HCT116 (cell line): ENCODE data around the gene CDHR3. TPM values are rescaled to one million over a fixed set of nuclear protein-coding genes. Genes with fewer than 3 reads are reported as not detected.

Experiments
- ATAC-seq: fragments of 200-7000 bp; cut with Tn5 transposase; 2 replicates; pipeline ENCODE4 v1.9.1; 2020; ENCODE audit warnings: mild to moderate bottlenecking, moderate library complexity
- BruUV-seq: library from RNA; stranded (reverse); fragments of 400-500 nt; replicated peaks from 2 replicates; lab custom pipeline; 2021; lab: Mats Ljungman, UMichigan
- CTCF ChIA-PET: fragments of 300-600 bp; sonication (Branson Sonifier 250); formaldehyde crosslinking; loops from one replicate; lab custom pipeline; 2021; ENCODE audit warnings: antibody characterized with exemption; lab: Charles Lee
- POLR2A ChIA-PET: fragments of 300-600, 350-600 bp; sonication (Branson Sonifier 250); formaldehyde crosslinking; loops from one replicate; lab custom pipeline; 2021; ENCODE audit warnings: antibody characterized with exemption; lab: Charles Lee
- RAD21 ChIA-PET, 2 experiments: fragments of 300-600 bp; sonication (Branson Sonifier 250); formaldehyde crosslinking; loops; one replicate each; lab custom pipeline; 2023; ENCODE audit warnings: low total read pairs in 2 of 2; ENCODE audit not compliant: uncharacterized antibody in 2 of 2, unreplicated experiment in 2 of 2, low non-redundant PET in 1 of 2; lab: Charles Lee
- DNase-seq: peaks from one replicate; pipeline ENCODE4 v3.0.0-alpha.2; 2010; ENCODE audit warnings: low read depth, low spot score
- H2AFZ ChIP-seq: fragments of 200-600 bp; shearing (Covaris generic), sonication (generic); 2 replicates; pipeline ENCODE4 v1.6.1; 2017; ENCODE audit warnings: low read depth, mixed run types, mixed read lengths, antibody characterized with exemption, low read length; ENCODE audit not compliant: poor library complexity, severe bottlenecking
- H3K27ac ChIP-seq: 2 replicates; pipeline ENCODE4 v1.5.1; 2012; ENCODE audit warnings: low read depth, low read length
- H3K27me3 ChIP-seq: fragments of 200-600 bp; sonication (generic); 2 replicates; pipeline ENCODE4 v1.6.1; 2016; ENCODE audit warnings: mixed run types, low read length, mixed read lengths; ENCODE audit not compliant: insufficient read depth
- H3K36me3 ChIP-seq, 2 experiments: fragments of 200-500 bp in 1 of 2; fragments of 200-600 bp in 1 of 2; sonication (Bioruptor generic) in 1 of 2; sonication (generic) in 1 of 2; 2 replicates each; pipeline versions ENCODE4 v1.5.1 to v1.6.1; 2014 to 2016; ENCODE audit warnings: low read length in 2 of 2, inconsistent platforms in 1 of 2, mixed read lengths in 1 of 2, mixed run types in 1 of 2; ENCODE audit not compliant: insufficient read depth in 2 of 2, control insufficient read depth in 1 of 2
- H3K4me1 ChIP-seq, 2 experiments: fragments of 200-600 bp in 1 of 2; sonication (generic) in 1 of 2; 2 replicates each; pipeline versions ENCODE4 v1.5.1 to v1.6.1; 2012 to 2017; ENCODE audit warnings: low read length in 2 of 2, inconsistent platforms in 1 of 2, mild to moderate bottlenecking in 1 of 2, mixed read lengths in 1 of 2, mixed run types in 1 of 2, moderate library complexity in 1 of 2; ENCODE audit not compliant: insufficient read depth in 2 of 2, control insufficient read depth in 1 of 2
- H3K4me2 ChIP-seq: fragments of 200-600 bp; sonication (generic); 2 replicates; pipeline ENCODE4 v1.6.1; 2017; ENCODE audit warnings: mixed run types, low read length, mixed read lengths
- H3K4me3 ChIP-seq, 2 experiments: fragments of 200-600 bp in 1 of 2; sonication (generic) in 1 of 2; replicated peaks in 1 of 2; 2 replicates each; pipeline ENCODE4 v1.5.1; 2011 to 2016; ENCODE audit warnings: low read length in 2 of 2, control low read depth in 1 of 2, low read depth in 1 of 2, mild to moderate bottlenecking in 1 of 2, mixed read lengths in 1 of 2, mixed run types in 1 of 2
- H3K79me2 ChIP-seq: fragments of 200-600 bp; sonication (generic); 2 replicates; pipeline ENCODE4 v1.6.1; 2017; ENCODE audit warnings: mild to moderate bottlenecking, mixed run types, low read length, moderate library complexity, mixed read lengths; ENCODE audit not compliant: insufficient read depth
- H3K9ac ChIP-seq: fragments of 200-600 bp; sonication (generic); 2 replicates; pipeline ENCODE4 v1.6.1; 2016; ENCODE audit warnings: low read length, mixed read lengths
- H3K9me2 ChIP-seq: fragments of 200-600 bp; sonication (generic), shearing (Covaris generic); 2 replicates; pipeline ENCODE4 v1.6.1; 2017; ENCODE audit warnings: mixed run types, mild to moderate bottlenecking, moderate library complexity; ENCODE audit not compliant: insufficient read depth
- H3K9me3 ChIP-seq, 2 experiments: fragments of 200-500 bp in 1 of 2; fragments of 200-600 bp in 1 of 2; sonication (Bioruptor generic) in 1 of 2; sonication (generic) in 1 of 2; 2 replicates each; pipeline ENCODE4 v1.6.1; 2014 to 2017; ENCODE audit warnings: low read length in 2 of 2, mixed read lengths in 2 of 2, inconsistent platforms in 1 of 2, low read depth in 1 of 2, mild to moderate bottlenecking in 1 of 2, mixed run types in 1 of 2, moderate library complexity in 1 of 2; ENCODE audit not compliant: control insufficient read depth in 1 of 2, insufficient read depth in 1 of 2
- H4K20me1 ChIP-seq: fragments of 200-600 bp; sonication (generic), shearing (Covaris generic); 2 replicates; pipeline ENCODE4 v1.6.1; 2017; ENCODE audit warnings: mixed run types, mild to moderate bottlenecking, moderate library complexity; ENCODE audit not compliant: insufficient read depth
- CEBPB ChIP-seq: IDR thresholded peaks from 2 replicates; pipeline ENCODE4 v1.6.1; 2012; ENCODE audit warnings: low read depth
- EGR1 ChIP-seq: IDR thresholded peaks from 2 replicates; pipeline ENCODE4 v1.6.1; 2012; ENCODE audit warnings: low read depth
- FOSL1 ChIP-seq: IDR thresholded peaks from 2 replicates; pipeline ENCODE4 v1.6.1; 2012; ENCODE audit warnings: low read depth
- JUND ChIP-seq: IDR thresholded peaks from 2 replicates; pipeline ENCODE4 v1.6.1; 2012
- POLR2A ChIP-seq: IDR thresholded peaks from 2 replicates; pipeline ENCODE4 v1.7.0; 2011; ENCODE audit warnings: borderline replicate concordance; ENCODE audit not compliant: insufficient read depth, insufficient read length; ENCODE audit errors: extremely low read depth
- POLR2AphosphoS5 ChIP-seq: IDR thresholded peaks from 2 replicates; pipeline ENCODE4 v1.6.1; 2011; ENCODE audit warnings: mild to moderate bottlenecking, low read depth, low read length, moderate library complexity
- RAD21 ChIP-seq: IDR thresholded peaks from 2 replicates; pipeline ENCODE4 v1.6.1; 2012; ENCODE audit warnings: low read depth, mild to moderate bottlenecking
- SIN3A ChIP-seq: IDR thresholded peaks from 2 replicates; pipeline ENCODE4 v1.6.1; 2012; ENCODE audit warnings: low read depth
- SRF ChIP-seq: IDR thresholded peaks from 2 replicates; pipeline ENCODE4 v1.6.1; 2012; ENCODE audit warnings: low read depth
- TCF7L2 ChIP-seq: IDR thresholded peaks from 2 replicates; pipeline ENCODE4 v1.7.0; 2011; ENCODE audit warnings: borderline replicate concordance, inconsistent platforms; ENCODE audit not compliant: insufficient read depth, insufficient read length; ENCODE audit errors: extremely low read depth
- ZFX ChIP-seq: fragments of 450-650 bp; IDR thresholded peaks from 2 replicates; pipeline ENCODE4 v1.6.1; 2017
- intact Hi-C: fragments of 100-400 bp; cut with micrococcal nuclease; formaldehyde crosslinking; loops from 2 replicates; pipeline ENCODE4 v1.10.0; 2022
- total RNA-seq: library from RNA; stranded (reverse); gene quantifications from one replicate; pipeline ENCODE4 v1.2.1, GENCODE V29; 2021; ENCODE audit not compliant: unreplicated experiment
- TF ChIP-seq, protein P1 (sequence below): IDR thresholded peaks from 2 replicates; pipeline ENCODE4 v1.6.1; 2011; ENCODE audit warnings: mild to moderate bottlenecking, low read length, moderate library complexity; ENCODE audit not compliant: insufficient replicate concordance; ENCODE audit errors: extremely low read depth
- TF ChIP-seq, protein P2 (sequence below): IDR thresholded peaks from 2 replicates; pipeline ENCODE4 v1.6.1; 2012

CDHR3 gene
- total RNA-seq, 1 experiment from 2014 or later, result 5.5 TPM

DNA sequence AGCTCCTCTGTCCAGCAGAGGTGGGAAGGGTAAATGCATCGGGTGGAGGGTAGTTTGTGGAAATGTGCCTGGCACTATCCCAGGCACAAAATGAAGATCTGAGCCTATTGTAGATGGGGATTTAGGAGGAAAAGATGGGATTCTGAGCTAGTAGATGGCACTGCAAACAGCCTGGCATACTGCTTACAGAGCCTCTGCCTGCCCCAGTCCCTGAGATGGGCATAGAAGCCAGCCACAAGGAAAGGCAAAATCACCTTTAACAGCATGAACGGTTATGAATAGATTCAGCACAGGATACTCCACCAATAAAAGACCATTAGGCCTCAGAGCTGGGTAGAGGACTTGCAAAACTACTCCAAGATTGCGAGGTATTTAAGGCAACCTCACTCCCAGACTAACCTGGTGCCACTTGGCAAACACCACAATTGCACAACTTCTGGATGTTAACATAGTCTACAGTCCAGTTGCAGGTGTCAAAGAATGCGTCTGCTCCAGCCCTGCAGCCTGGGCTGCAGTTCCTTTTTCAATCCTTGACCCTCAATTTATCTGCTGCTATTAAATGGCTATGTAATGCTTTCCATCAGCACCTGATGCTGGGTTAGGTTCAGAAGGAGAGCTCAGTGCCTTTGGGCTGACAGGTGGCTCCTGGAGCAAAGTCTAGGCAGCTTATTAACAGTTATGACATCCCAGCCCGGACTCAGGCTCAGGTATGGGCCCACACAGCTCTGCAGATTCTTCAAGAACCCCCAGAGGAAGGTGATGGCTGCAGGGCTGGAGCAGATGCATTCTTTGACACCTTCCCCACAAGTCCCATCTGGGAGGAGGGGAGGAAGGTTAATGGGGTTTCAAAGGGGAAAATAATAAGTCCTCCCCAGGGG is 34.0 kb downstream of the CDHR3 start:
- H3K9me2 ChIP-seq, result no peaks in the 10 kb centered on the region
- no peaks in the 10 kb centered on the region for H3K36me3 ChIP-seq
- H3K79me2 ChIP-seq, result no peaks in the 10 kb centered on the region
- RAD21 ChIA-PET, result no interaction called here
- no peaks in the 10 kb centered on the region for H3K27me3 ChIP-seq
- no peak overlapping the region for H3K4me3 ChIP-seq
- no peaks in the 10 kb centered on the region for H3K4me1 ChIP-seq
- TF ChIP-seq TCF7L2, result no peak
- TF ChIP-seq JUND, result no peak
- TF ChIP-seq, protein P1, sequence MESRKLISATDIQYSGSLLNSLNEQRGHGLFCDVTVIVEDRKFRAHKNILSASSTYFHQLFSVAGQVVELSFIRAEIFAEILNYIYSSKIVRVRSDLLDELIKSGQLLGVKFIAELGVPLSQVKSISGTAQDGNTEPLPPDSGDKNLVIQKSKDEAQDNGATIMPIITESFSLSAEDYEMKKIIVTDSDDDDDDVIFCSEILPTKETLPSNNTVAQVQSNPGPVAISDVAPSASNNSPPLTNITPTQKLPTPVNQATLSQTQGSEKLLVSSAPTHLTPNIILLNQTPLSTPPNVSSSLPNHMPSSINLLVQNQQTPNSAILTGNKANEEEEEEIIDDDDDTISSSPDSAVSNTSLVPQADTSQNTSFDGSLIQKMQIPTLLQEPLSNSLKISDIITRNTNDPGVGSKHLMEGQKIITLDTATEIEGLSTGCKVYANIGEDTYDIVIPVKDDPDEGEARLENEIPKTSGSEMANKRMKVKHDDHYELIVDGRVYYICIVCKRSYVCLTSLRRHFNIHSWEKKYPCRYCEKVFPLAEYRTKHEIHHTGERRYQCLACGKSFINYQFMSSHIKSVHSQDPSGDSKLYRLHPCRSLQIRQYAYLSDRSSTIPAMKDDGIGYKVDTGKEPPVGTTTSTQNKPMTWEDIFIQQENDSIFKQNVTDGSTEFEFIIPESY, result no peak
- TF ChIP-seq, all 23 proteins: peak for 0
- Histone ChIP-seq H3K4me2 (no peak overlapping the region), H3K9me3 (no peaks in the 10 kb centered on the region), H3K9ac (no peak overlapping the region), H3K27ac (no peak overlapping the region), H4K20me1 (no peaks in the 10 kb centered on the region), H2AFZ (no peak overlapping the region)
- BruUV-seq, result no TSS peak
- intact Hi-C loops, result no loop called here
- ChIA-PET CTCF (no interaction called here), POLR2A (no interaction called here)
- ATAC-seq (no peak), DNase-seq (no peak)

GRCh38 chr7:105999256-105999655 is 36.2 kb downstream of the CDHR3 start:
- TF ChIP-seq POLR2A (no peak), FOSL1 (no peak), EGR1 (no peak), RAD21 (no peak), ZFX (no peak), POLR2AphosphoS5 (no peak), SIN3A (no peak), CEBPB (no peak), JUND (no peak), SRF (no peak)
- TF ChIP-seq, protein P2, sequence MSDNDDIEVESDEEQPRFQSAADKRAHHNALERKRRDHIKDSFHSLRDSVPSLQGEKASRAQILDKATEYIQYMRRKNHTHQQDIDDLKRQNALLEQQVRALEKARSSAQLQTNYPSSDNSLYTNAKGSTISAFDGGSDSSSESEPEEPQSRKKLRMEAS, result no peak
- POLR2A ChIA-PET, result no interaction called here
- no peak overlapping the region for H2AFZ ChIP-seq
- H3K4me2 ChIP-seq, result no peak overlapping the region
- H3K9ac ChIP-seq, result no peak overlapping the region
- CTCF ChIA-PET, result no interaction called here
- H3K4me1 ChIP-seq, result no peaks in the 10 kb centered on the region
- intact Hi-C loops, result no loop called here
- H3K79me2 ChIP-seq, result no peaks in the 10 kb centered on the region
- H3K36me3 ChIP-seq, result no peaks in the 10 kb centered on the region
- no peak overlapping the region for H3K27ac ChIP-seq
- DNase-seq, result no peak
- no peaks in the 10 kb centered on the region for H4K20me1 ChIP-seq
- no peak for ATAC-seq
- no peak overlapping the region for H3K4me3 ChIP-seq
- H3K9me3 ChIP-seq, result no peaks in the 10 kb centered on the region
- RAD21 ChIA-PET, result no interaction called here
- BruUV-seq, result no TSS peak
- H3K9me2 ChIP-seq, result 0 out of 2 replicates have a peak, but pooled peaks cover 2% of the 10 kb centered on the region
- no peaks in the 10 kb centered on the region for H3K27me3 ChIP-seq
